ENCODE data around the gene PPP2R3C. TPM values are rescaled to one million over a fixed set of nuclear protein-coding genes. Genes with fewer than 3 reads are reported as not detected.

Gene PPP2R3C
- total RNA-seq, 6 donors from 2014 or later, result 14.6 to 26.2 (median 21.1) TPM

- TF ChIP-seq POLR2AphosphoS5 (IDR thresholded peaks at IDR 0.05) (no peak), POLR2A (IDR thresholded peaks at IDR 0.05) (peak in 1 of 4 donors; percentile 13), EP300 (IDR thresholded peaks at IDR 0.05) (no peak)
- DNase-seq (peak in 1 of 2 donors; percentile 30), ATAC-seq (ENCODE audit: low FRiP score in 2 of 2) (peak; percentile 8 to 47)
- peak overlapping the region; percentile 53 to 82 (median 71) for H3K4me3 ChIP-seq
- no peaks in the 10 kb centered on the region for H3K27me3 ChIP-seq
- peak overlapping the region; percentile 93 to 97 (median 96) for H3K27ac ChIP-seq
- no peaks in the 10 kb centered on the region for H3K9me3 ChIP-seq
- peaks cover 17 to 41% (median 23%) of the 10 kb centered on the region in 4 donors for H3K4me1 ChIP-seq
- peaks cover 0 to 8% (median 0%) of the 10 kb centered on the region in 4 donors for H3K36me3 ChIP-seq
- 5 to 18% methylated on average over 7 to 22 of the region's 23 CpGs for WGBS, 2 donors
Measured at GRCh38 chr14:35122696-35123387, 1.1 kb upstream of the PPP2R3C start.

DNA sequence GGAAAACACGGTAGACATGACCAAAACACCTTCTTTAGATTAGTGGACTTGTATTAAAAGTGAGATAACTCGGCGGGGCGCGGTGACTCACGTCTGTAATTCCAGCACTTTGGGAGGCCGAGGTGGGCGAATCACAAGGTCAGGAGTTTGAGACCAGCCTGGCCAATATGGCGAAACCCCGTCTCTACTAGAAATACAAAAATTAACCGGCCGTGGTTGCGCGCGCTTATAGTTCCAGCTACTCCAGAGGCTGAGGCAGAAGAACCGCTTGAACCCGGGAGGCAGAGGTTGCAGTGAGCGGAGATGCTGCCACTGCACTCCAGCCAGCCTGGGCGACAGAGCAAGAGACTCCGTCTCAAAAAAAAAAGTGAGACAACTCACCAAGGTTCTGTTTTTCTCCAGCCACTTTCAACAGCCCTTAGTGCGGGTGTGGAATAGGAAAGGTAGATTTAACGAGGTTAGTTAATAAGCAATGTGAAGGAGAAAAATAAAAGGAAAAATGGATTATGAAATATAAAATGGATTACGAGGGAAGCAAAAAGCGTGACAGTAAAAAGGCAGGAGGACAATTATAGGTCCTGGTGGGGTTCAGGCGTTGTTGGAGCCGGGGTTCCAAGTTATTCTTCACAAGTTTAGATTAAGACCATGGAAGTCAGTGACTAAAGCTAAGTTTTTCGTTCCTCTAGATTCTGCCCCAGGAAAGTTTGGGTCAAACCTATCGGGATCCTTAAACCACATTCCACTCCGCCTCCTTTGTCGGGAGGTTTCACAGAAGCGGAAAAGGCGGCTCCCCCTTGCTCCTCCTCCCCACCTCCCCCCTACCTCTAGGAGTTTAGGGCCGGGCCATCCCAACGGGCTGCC, 534 bp downstream of the PPP2R3C start:
- H3K36me3 ChIP-seq, result peaks cover 0 to 11% (median 0%) of the 10 kb centered on the region in 4 donors
- ATAC-seq (ENCODE audit: low FRiP score in 2 of 2) (peak in 1 of 2 donors; percentile 90), DNase-seq (no peak)
- peaks cover 17 to 37% (median 25%) of the 10 kb centered on the region in 4 donors for H3K4me1 ChIP-seq
- H3K4me3 ChIP-seq, result peak overlapping the region; percentile 53 to 82 (median 71)
- TF ChIP-seq POLR2A (IDR thresholded peaks at IDR 0.05), result peak in 1 of 4 donors; percentile 20
- TF ChIP-seq, protein P1, sequence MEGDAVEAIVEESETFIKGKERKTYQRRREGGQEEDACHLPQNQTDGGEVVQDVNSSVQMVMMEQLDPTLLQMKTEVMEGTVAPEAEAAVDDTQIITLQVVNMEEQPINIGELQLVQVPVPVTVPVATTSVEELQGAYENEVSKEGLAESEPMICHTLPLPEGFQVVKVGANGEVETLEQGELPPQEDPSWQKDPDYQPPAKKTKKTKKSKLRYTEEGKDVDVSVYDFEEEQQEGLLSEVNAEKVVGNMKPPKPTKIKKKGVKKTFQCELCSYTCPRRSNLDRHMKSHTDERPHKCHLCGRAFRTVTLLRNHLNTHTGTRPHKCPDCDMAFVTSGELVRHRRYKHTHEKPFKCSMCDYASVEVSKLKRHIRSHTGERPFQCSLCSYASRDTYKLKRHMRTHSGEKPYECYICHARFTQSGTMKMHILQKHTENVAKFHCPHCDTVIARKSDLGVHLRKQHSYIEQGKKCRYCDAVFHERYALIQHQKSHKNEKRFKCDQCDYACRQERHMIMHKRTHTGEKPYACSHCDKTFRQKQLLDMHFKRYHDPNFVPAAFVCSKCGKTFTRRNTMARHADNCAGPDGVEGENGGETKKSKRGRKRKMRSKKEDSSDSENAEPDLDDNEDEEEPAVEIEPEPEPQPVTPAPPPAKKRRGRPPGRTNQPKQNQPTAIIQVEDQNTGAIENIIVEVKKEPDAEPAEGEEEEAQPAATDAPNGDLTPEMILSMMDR (IDR thresholded peaks at IDR 0.05), result no peak
- no peak for TF ChIP-seq POLR2AphosphoS5 (IDR thresholded peaks at IDR 0.05)
- no peak for TF ChIP-seq EP300 (IDR thresholded peaks at IDR 0.05)
- H3K27me3 ChIP-seq, result no peaks in the 10 kb centered on the region
- peak overlapping the region; percentile 93 to 97 (median 96) for H3K27ac ChIP-seq
- WGBS, 2 donors, result 16 to 21% methylated on average over 33 to 34 of the region's 34 CpGs
- no peaks in the 10 kb centered on the region for H3K9me3 ChIP-seq

DNA sequence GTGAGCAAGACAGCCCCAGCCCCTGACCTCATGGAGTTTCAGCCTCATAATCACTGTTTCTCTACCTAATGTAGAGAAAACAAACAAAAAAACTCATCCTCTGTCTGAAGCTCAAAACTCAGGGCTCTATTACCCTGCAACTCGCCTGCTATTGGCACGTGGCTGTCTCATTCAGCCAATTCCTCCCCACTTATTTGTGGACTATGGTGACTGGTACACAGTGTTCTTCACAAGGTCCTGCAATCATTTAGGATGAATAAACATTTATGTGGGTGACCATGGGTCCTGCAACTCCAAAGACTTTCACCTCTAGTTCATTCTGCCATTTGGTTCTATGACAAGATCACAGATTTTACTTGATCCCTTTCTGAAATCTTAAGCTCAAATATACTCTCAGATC, 4.7 kb downstream of the PPP2R3C start:
- 90 to 100% methylated on average over 2 of the region's 2 CpGs for WGBS, 2 donors
- Histone ChIP-seq H3K36me3 (peaks cover 10 to 45% (median 19%) of the 10 kb centered on the region in 4 donors), H3K9me3 (no peaks in the 10 kb centered on the region), H3K27ac (no peak overlapping the region), H3K27me3 (no peaks in the 10 kb centered on the region), H3K4me1 (peaks cover 6 to 23% (median 12%) of the 10 kb centered on the region in 4 donors), H3K4me3 (no peak overlapping the region)
- TF ChIP-seq, protein P1 (IDR thresholded peaks at IDR 0.05), result no peak
- peak in 1 of 4 donors; percentile 4 for TF ChIP-seq EP300 (IDR thresholded peaks at IDR 0.05)
- no peak for TF ChIP-seq POLR2A (IDR thresholded peaks at IDR 0.05)
- no peak for TF ChIP-seq POLR2AphosphoS5 (IDR thresholded peaks at IDR 0.05)
- ATAC-seq (ENCODE audit: low FRiP score in 2 of 2) (no peak), DNase-seq (no peak)

DNA sequence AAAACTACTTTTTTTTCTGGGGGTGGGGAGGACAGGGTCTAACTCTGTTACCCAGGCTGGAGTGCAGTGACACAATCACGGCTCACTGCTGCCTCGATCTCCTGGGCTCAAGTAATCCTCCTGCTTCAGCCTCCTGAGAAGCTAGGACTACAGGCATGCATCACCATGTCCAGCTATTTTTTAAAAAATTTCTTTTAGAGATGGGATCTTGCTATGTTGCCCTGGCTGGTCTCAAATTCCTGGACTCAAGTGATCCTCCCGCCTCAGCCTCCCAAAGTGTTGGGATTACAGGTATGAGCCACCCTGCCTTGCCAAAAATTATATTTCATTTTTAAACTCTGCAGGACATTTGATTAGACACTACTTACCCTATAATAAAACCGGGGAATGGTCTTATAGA, 5.5 kb downstream of the PPP2R3C start:
- whole genome bisulfite sequencing, 2 donors, result 95 to 98% methylated on average over 4 of the region's 4 CpGs
- no peak for ATAC-seq (ENCODE audit: low FRiP score in 2 of 2)
- peaks cover 10 to 53% (median 25%) of the 10 kb centered on the region in 4 donors for H3K36me3 ChIP-seq

More for the DNA sequence above, 5.5 kb downstream of the PPP2R3C start:
- Histone ChIP-seq H3K4me3 (no peak overlapping the region), H3K4me1 (peaks cover 6 to 22% (median 12%) of the 10 kb centered on the region in 4 donors), H3K27ac (no peak overlapping the region), H3K9me3 (no peaks in the 10 kb centered on the region), H3K27me3 (no peaks in the 10 kb centered on the region)
- no peak for DNase-seq
- TF ChIP-seq EP300 (IDR thresholded peaks at IDR 0.05) (no peak), POLR2A (IDR thresholded peaks at IDR 0.05) (no peak), POLR2AphosphoS5 (IDR thresholded peaks at IDR 0.05) (no peak)
- TF ChIP-seq, protein P1 (IDR thresholded peaks at IDR 0.05), result no peak

Measured in upper lobe of left lung (tissue), 6 donors.